Liver (tissue), 2 donors: ENCODE measurements around the gene ANAPC7.

Source experiments
- YY1 ChIP-seq: IDR thresholded peaks from 2 replicates; pipeline ENCODE4 v1.6.1; 2016; ENCODE audit warnings: antibody characterized with exemption, mild to moderate bottlenecking
- TF ChIP-seq, protein P1 (sequence below): fragments of 150-350 bp; IDR thresholded peaks from 2 replicates; pipeline ENCODE4 v1.5.1; 2017; ENCODE audit warnings: improper control_type of control experiment, low read depth, low read length; ENCODE audit not compliant: missing input control
- TF ChIP-seq, protein P2 (sequence below): IDR thresholded peaks from 2 replicates; pipeline ENCODE4 v1.6.1; 2016; ENCODE audit warnings: antibody characterized with exemption
- donor health status: healthy.

DNA sequence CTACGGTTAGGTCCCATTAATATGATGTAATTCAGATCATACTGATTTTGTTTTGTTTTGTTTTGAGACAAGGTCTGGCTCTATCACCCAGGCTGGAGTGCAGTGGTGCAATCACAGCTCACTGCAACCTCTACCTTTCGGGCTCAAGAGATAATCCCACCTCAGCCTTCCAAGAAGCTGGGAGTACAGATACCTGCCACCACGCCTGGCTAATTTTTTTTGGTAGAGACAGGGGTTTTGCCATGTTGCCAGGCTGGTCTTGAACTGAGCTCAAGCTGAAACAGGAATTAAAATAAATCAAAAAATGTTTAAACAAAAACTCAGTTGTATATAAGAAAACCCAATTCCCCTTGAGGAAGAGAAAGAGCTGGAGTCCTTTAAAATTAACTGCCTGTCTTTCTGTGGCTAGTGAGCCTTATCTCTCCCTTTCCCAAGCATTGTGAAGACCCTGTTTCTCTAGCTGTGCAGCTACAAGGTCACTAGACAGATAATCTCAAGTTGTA lies 17.7 kb upstream of the ANAPC7 start:
- no peak for TF ChIP-seq YY1
- TF ChIP-seq, protein P1, sequence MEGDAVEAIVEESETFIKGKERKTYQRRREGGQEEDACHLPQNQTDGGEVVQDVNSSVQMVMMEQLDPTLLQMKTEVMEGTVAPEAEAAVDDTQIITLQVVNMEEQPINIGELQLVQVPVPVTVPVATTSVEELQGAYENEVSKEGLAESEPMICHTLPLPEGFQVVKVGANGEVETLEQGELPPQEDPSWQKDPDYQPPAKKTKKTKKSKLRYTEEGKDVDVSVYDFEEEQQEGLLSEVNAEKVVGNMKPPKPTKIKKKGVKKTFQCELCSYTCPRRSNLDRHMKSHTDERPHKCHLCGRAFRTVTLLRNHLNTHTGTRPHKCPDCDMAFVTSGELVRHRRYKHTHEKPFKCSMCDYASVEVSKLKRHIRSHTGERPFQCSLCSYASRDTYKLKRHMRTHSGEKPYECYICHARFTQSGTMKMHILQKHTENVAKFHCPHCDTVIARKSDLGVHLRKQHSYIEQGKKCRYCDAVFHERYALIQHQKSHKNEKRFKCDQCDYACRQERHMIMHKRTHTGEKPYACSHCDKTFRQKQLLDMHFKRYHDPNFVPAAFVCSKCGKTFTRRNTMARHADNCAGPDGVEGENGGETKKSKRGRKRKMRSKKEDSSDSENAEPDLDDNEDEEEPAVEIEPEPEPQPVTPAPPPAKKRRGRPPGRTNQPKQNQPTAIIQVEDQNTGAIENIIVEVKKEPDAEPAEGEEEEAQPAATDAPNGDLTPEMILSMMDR, result no peak
- TF ChIP-seq, protein P2, sequence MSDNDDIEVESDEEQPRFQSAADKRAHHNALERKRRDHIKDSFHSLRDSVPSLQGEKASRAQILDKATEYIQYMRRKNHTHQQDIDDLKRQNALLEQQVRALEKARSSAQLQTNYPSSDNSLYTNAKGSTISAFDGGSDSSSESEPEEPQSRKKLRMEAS, result no peak
